ENCODE measurements around the gene MPDZ.

The MPDZ gene

GRCh38 chr9:13111778-13112177 lies 167.7 kb downstream of the MPDZ start:
- no peak overlapping the region for H3K4me3 ChIP-seq (replicated peaks in 1 of 2; ENCODE audit: low read depth in 2 of 2, low read length in 2 of 2)
- no peak for TF ChIP-seq CTCF (IDR thresholded peaks at IDR 0.05; ENCODE audit: low read depth, low read length)
- no peak for DNase-seq (ENCODE audit: low read depth in 2 of 2)

- no peak overlapping the region for H3K4me3 ChIP-seq (replicated peaks in 1 of 2; ENCODE audit: low read depth in 2 of 2, low read length in 2 of 2)
- no peak for TF ChIP-seq CTCF (IDR thresholded peaks at IDR 0.05; ENCODE audit: low read depth, low read length)
- peak; percentile 48 to 84 for DNase-seq (ENCODE audit: low read depth in 2 of 2)
Observed at GRCh38 chr9:13110766-13111417, 168.6 kb downstream of the MPDZ start.

GRCh38 chr9:13109781-13110180 lies 169.7 kb downstream of the MPDZ start:
- no peak for DNase-seq (ENCODE audit: low read depth in 2 of 2)
- no peak overlapping the region for H3K4me3 ChIP-seq (replicated peaks in 1 of 2; ENCODE audit: low read depth in 2 of 2, low read length in 2 of 2)
- TF ChIP-seq CTCF (IDR thresholded peaks at IDR 0.05; ENCODE audit: low read depth, low read length) = no peak

GRCh38 chr9:13107008-13107407 lies 172.5 kb downstream of the MPDZ start:
- no peak for TF ChIP-seq CTCF (IDR thresholded peaks at IDR 0.05; ENCODE audit: low read depth, low read length)
- no peak for DNase-seq (ENCODE audit: low read depth in 2 of 2)
- no peak overlapping the region for H3K4me3 ChIP-seq (replicated peaks in 1 of 2; ENCODE audit: low read depth in 2 of 2, low read length in 2 of 2)

- H3K4me3 ChIP-seq (replicated peaks in 1 of 2; ENCODE audit: low read depth in 2 of 2, low read length in 2 of 2) = no peak overlapping the region
- no peak for TF ChIP-seq CTCF (IDR thresholded peaks at IDR 0.05; ENCODE audit: low read depth, low read length)
- no peak for DNase-seq (ENCODE audit: low read depth in 2 of 2)
Observed at GRCh38 chr9:13100914-13101572, 178.4 kb downstream of the MPDZ start.

GRCh38 chr9:13095056-13095455 lies 184.4 kb downstream of the MPDZ start:
- no peak for TF ChIP-seq CTCF (IDR thresholded peaks at IDR 0.05; ENCODE audit: low read depth, low read length)
- H3K4me3 ChIP-seq (replicated peaks in 1 of 2; ENCODE audit: low read depth in 2 of 2, low read length in 2 of 2) = no peak overlapping the region
- no peak for DNase-seq (ENCODE audit: low read depth in 2 of 2)
